PC-9 (cell line): ENCODE measurements around the gene PHACTR3. TPM values are rescaled to one million over a fixed set of nuclear protein-coding genes. Genes with fewer than 3 reads are reported as not detected.

Experiments
- BruUV-seq: library from RNA; stranded (reverse); fragments of 400-500 nt; replicated peaks from 2 replicates; lab custom pipeline; 2021; lab: Mats Ljungman, UMichigan
- CTCF ChIA-PET: fragments of 300-600 bp; sonication (Branson Sonifier 250); formaldehyde crosslinking; loops from one replicate; lab custom pipeline; 2022; ENCODE audit warnings: antibody characterized with exemption; lab: Charles Lee
- POLR2A ChIA-PET: fragments of 300-600 bp; sonication (Branson Sonifier 250); formaldehyde crosslinking; loops from one replicate; lab custom pipeline; 2022; ENCODE audit warnings: antibody characterized with exemption; ENCODE audit not compliant: unreplicated experiment; lab: Charles Lee
- DNase-seq, 2 experiments: peaks; one replicate each; pipeline versions ENCODE4 v3.0.0 to v3.0.0-alpha.2; 2015 to 2022; ENCODE audit warnings: mixed read lengths in 1 of 2
- H2AFZ ChIP-seq: fragments of 200-600 bp; sonication (generic); 2 replicates; pipeline ENCODE4 v1.8.1; 2017; ENCODE audit warnings: antibody characterized with exemption
- H3F3A ChIP-seq: fragments of 200-600 bp; sonication (generic); 2 replicates; pipeline ENCODE4 v1.8.1; 2017; ENCODE audit warnings: antibody characterized with exemption, mild to moderate bottlenecking, low read depth; ENCODE audit not compliant: insufficient read depth
- H3K27ac ChIP-seq: fragments of 200-600 bp; sonication (generic); 2 replicates; pipeline ENCODE4 v1.6.1; 2016; ENCODE audit warnings: mixed run types
- H3K27me3 ChIP-seq: fragments of 200-600 bp; sonication (generic); 2 replicates; pipeline ENCODE4 v1.6.1; 2016; ENCODE audit warnings: low read depth, mixed run types; ENCODE audit not compliant: insufficient read depth
- H3K36me3 ChIP-seq: fragments of 200-600 bp; sonication (generic); 2 replicates; pipeline ENCODE4 v1.6.1; 2016; ENCODE audit warnings: low read depth, mixed run types
- H3K4me1 ChIP-seq: fragments of 200-600 bp; sonication (generic); replicated peaks from 2 replicates; pipeline ENCODE4 v1.6.1; 2016; ENCODE audit warnings: mixed run types; ENCODE audit not compliant: insufficient read depth
- H3K4me2 ChIP-seq: fragments of 200-600 bp; sonication (generic); 2 replicates; pipeline ENCODE4 v1.6.1; 2017; ENCODE audit warnings: mixed run types
- H3K4me3 ChIP-seq: fragments of 200-600 bp; sonication (generic); 2 replicates; pipeline ENCODE4 v1.6.1; 2016; ENCODE audit warnings: mixed run types
- H3K79me2 ChIP-seq: fragments of 200-600 bp; sonication (generic); 2 replicates; pipeline ENCODE4 v1.6.1; 2017; ENCODE audit warnings: low read depth, mixed run types
- H3K9me2 ChIP-seq: fragments of 200-600 bp; sonication (generic); 2 replicates; pipeline ENCODE4 v1.8.1; 2017; ENCODE audit warnings: mild to moderate bottlenecking; ENCODE audit not compliant: insufficient read depth
- H3K9me3 ChIP-seq: fragments of 200-600 bp; sonication (generic); 2 replicates; pipeline ENCODE4 v1.8.1; 2016; ENCODE audit warnings: low read depth; ENCODE audit not compliant: insufficient read depth
- H4K20me1 ChIP-seq: fragments of 200-600 bp; sonication (generic); 2 replicates; pipeline ENCODE4 v1.8.1; 2017; ENCODE audit not compliant: insufficient read depth
- CTCF ChIP-seq: fragments of 200-600 bp; sonication (generic); conservative IDR thresholded peaks from 2 replicates; pipeline ENCODE4 v1.6.1; 2017; ENCODE audit warnings: mixed run types, antibody characterized with exemption, mild to moderate bottlenecking, moderate library complexity
- EZH2 ChIP-seq: fragments of 200-600 bp; sonication (generic); IDR thresholded peaks from 2 replicates; pipeline ENCODE4 v1.8.0; 2017; ENCODE audit warnings: antibody characterized with exemption, low read depth
- intact Hi-C: fragments of 100-400 bp; cut with micrococcal nuclease; formaldehyde crosslinking; loops from one replicate; pipeline ENCODE4 v1.10.0; 2022; ENCODE audit not compliant: unreplicated experiment
- total RNA-seq: library from RNA; stranded (reverse); gene quantifications from 2 replicates; pipeline ENCODE4 v1.2.3, GENCODE V29; 2021

PHACTR3 gene
- total RNA-seq, 1 experiment from 2014 or later = 0.41 TPM

- DNase-seq = no peak
- Histone ChIP-seq H3K9me2 (no peaks in the 10 kb centered on the region), H3F3A (no peaks in the 10 kb centered on the region), H3K27me3 (peaks cover 98% of the 10 kb centered on the region), H3K4me2 (no peak overlapping the region), H3K36me3 (no peaks in the 10 kb centered on the region), H3K4me3 (no peak overlapping the region), H3K4me1 (no peaks in the 10 kb centered on the region), H4K20me1 (no peaks in the 10 kb centered on the region; the same call in 1 of the 2 replicates), H2AFZ (no peak overlapping the region), H3K79me2 (no peaks in the 10 kb centered on the region), H3K27ac (no peak overlapping the region), H3K9me3 (no peaks in the 10 kb centered on the region)
- no peak for TF ChIP-seq CTCF
- no peak for TF ChIP-seq EZH2
- POLR2A ChIA-PET = no interaction called here
- no TSS peak for BruUV-seq
- intact Hi-C loops = no loop called here
- CTCF ChIA-PET = no interaction called here
Observed at GRCh38 chr20:59623133-59623532, 18.8 kb downstream of the PHACTR3 start.

GRCh38 chr20:59623583-59623982, 19.2 kb downstream of the PHACTR3 start:
- Histone ChIP-seq H3K9me3 (no peaks in the 10 kb centered on the region), H3K27ac (no peak overlapping the region), H3K4me3 (no peak overlapping the region), H4K20me1 (no peaks in the 10 kb centered on the region; the same call in 1 of the 2 replicates), H2AFZ (no peak overlapping the region), H3K79me2 (no peaks in the 10 kb centered on the region), H3K9me2 (no peaks in the 10 kb centered on the region), H3K4me1 (no peaks in the 10 kb centered on the region), H3K27me3 (peaks cover 98% of the 10 kb centered on the region), H3F3A (no peaks in the 10 kb centered on the region), H3K36me3 (no peaks in the 10 kb centered on the region), H3K4me2 (no peak overlapping the region)
- no peak for DNase-seq
- intact Hi-C loops = no loop called here
- POLR2A ChIA-PET = no interaction called here
- CTCF ChIA-PET = no interaction called here
- no TSS peak for BruUV-seq
- TF ChIP-seq EZH2 = no peak
- TF ChIP-seq CTCF = no peak

GRCh38 chr20:59624401-59624800, 20.1 kb downstream of the PHACTR3 start:
- no peak overlapping the region for H3K4me2 ChIP-seq
- H3K4me1 ChIP-seq = no peaks in the 10 kb centered on the region
- no peak overlapping the region for H3K27ac ChIP-seq
- BruUV-seq = no TSS peak
- CTCF ChIA-PET = no interaction called here
- H3K9me3 ChIP-seq = no peaks in the 10 kb centered on the region
- H3K9me2 ChIP-seq = no peaks in the 10 kb centered on the region
- H3K4me3 ChIP-seq = no peak overlapping the region
- DNase-seq = no peak
- POLR2A ChIA-PET = no interaction called here
- no peak overlapping the region for H2AFZ ChIP-seq
- no peaks in the 10 kb centered on the region for H3K79me2 ChIP-seq
- no peaks in the 10 kb centered on the region for H3K36me3 ChIP-seq
- H4K20me1 ChIP-seq = no peaks in the 10 kb centered on the region; the same call in 1 of the 2 replicates
- H3F3A ChIP-seq = no peaks in the 10 kb centered on the region
- intact Hi-C loops = no loop called here
- H3K27me3 ChIP-seq = peaks cover 98% of the 10 kb centered on the region
- TF ChIP-seq EZH2 (no peak), CTCF (no peak)
